ENCODE results near the gene FOXO1.

DNA sequence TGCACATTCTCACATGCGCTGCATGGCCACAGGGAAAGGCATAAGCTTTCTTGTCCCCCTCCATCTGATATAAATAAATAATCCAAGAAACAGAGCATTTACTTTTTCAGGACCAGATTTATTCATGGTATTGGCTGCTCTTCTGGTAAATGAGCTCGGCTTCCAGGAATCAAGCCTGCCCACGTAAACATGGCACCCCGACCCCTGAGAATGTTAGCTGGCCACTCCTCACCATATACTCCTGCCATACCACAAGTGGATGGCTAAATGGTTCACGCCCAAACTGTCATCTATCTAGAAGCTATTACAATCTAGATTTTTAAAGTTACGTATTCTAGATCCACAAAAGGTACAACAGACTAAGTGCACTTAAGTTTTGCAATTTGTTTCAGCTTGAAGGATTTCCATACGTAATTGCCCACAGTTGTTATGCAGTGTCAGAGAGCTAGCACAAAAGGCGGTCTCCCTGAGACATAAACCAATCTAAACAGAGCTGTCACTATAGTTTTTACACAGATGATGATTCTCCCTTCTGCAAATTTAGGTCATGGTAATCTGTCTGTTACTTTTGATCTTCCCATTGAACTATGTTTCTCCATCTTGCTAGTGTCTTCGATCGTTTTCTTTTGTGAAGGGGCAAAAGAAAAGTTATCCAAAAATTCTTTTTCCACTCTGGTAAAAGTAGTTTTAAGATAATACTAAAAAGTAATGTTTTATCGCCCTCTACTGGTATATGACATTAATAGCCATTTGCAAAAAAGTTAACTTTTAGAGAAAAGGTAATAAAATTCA, 16.2 kb upstream of the FOXO1 start:
- TF ChIP-seq, protein P1, sequence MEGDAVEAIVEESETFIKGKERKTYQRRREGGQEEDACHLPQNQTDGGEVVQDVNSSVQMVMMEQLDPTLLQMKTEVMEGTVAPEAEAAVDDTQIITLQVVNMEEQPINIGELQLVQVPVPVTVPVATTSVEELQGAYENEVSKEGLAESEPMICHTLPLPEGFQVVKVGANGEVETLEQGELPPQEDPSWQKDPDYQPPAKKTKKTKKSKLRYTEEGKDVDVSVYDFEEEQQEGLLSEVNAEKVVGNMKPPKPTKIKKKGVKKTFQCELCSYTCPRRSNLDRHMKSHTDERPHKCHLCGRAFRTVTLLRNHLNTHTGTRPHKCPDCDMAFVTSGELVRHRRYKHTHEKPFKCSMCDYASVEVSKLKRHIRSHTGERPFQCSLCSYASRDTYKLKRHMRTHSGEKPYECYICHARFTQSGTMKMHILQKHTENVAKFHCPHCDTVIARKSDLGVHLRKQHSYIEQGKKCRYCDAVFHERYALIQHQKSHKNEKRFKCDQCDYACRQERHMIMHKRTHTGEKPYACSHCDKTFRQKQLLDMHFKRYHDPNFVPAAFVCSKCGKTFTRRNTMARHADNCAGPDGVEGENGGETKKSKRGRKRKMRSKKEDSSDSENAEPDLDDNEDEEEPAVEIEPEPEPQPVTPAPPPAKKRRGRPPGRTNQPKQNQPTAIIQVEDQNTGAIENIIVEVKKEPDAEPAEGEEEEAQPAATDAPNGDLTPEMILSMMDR (IDR thresholded peaks at IDR 0.05; ENCODE audit: insufficient read depth, low read length, poor library complexity, severe bottlenecking), result peak; percentile 44
- TF ChIP-seq EZH2phosphoT487 (conservative IDR thresholded peaks at IDR 0.05; ENCODE audit: low read length), result no peak

All from SU-DHL-6 (cell line).